ENCODE data around the gene URI1.
A peak's percentile ranks its signal among the peaks of the same experiment; 100 is the strongest.
"Not testable (repeated sequence)": the region's sequence is repeated elsewhere in the genome, so short reads cannot be mapped to it uniquely, and the experiment has no call there.

The URI1 gene

DNA sequence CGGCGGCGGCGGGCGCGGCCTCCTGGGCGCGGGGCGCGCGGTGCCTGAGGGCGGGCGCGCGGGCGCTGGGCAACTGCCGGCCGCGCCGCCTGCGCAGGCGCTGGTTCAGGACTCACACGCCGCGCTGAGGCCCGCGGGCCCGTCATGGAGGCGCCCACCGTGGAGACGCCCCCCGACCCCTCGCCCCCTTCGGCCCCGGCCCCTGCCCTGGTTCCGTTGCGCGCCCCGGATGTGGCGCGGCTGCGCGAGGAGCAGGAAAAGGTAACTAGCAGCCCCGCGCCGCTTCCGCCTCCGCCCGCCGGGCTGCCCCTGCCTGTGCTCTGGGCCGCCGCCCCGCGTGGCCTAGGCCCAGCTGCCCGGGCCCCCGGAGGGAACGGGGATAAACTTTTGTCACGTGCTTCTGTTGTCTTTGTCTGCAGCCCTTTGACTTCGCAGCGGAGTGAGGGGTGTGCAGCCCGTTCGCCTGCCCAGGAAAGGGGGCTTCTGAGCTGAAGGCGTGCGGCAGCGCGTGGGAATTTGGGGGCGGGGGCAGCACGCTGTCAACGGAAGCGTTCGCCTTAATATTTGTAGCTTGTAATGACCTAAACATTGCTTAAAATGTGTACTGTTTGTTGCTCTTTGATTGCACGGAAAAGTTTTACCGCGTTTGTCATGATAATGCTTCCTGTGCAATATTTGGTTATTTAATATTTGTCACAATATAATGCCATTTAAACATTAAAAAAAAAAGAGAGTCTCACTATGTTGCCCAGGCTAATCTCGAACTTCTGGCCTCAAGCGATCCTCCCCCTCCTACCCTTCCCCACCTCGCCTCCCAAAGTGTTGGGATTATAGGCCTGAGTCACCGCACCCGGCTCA, 594 bp downstream of the URI1 start:
- DNase-seq (ENCODE audit: low read depth) = peak; percentile 61

- DNase-seq (ENCODE audit: low read depth) = no peak
Measured at GRCh38 chr19:29943615-29944014, 1.6 kb downstream of the URI1 start.

GRCh38 chr19:29944390-29945012, 2.5 kb downstream of the URI1 start:
- no peak for DNase-seq (ENCODE audit: low read depth)

DNA sequence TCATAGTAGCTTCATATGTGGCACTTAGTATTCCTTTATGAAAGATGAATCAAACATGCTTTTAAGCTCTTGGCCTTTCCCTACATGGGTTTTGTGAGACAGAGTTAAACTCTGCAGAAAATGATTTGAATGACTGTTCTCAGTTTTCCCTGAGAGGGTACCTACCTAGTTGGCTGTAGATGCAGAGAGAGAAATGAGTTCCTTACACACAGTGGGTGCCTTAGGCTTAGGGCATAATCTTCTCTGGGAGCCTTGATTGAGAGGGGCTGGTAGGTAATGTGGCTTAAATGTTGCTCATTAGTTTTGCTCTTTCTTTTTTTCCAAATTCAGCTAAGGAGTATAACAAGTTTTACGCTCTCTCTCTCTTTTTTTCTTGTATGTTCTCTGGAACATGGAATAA, 3.0 kb downstream of the URI1 start:
- DNase-seq (ENCODE audit: low read depth) = no peak

DNA sequence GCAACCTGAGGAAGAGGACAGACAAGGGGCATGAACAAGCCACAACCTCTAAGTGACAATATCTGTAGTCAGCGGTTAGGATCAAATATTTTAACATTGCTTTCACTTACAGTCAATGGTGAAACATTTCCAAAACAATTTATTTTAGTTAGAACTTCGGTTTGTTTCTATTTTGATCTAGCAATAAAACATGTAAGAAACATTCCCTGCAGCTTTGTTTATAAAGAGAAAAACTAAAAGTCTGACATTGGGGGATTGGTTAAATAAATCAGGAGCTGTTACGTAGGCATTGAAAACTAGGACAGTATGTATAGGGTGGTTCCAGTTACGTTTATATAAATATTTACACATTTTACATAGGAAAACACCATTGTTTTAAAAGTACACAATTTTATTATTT, 3.4 kb downstream of the URI1 start:
- no peak for DNase-seq (ENCODE audit: low read depth)

GRCh38 chr19:29946645-29947044, 4.6 kb downstream of the URI1 start:
- DNase-seq (ENCODE audit: low read depth) = no peak

DNA sequence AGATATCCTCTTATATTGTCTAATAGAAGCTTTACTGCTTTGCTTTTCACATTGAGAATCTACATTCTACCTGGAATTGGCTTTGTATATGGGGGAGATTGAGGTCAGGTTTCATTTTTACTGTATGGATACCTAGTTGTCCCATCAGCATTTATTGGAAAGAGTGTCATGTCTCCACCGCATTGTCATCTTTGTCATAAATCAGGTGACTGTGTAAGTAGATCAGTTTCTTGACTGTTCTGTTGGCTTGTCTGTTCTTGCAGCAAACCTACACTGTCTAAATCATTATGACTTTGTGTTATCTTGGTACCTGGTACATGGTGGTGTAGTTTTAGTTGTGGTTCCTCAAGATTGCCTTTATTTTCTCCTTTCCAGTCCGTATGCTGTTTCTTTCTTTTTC, 5.8 kb downstream of the URI1 start:
- DNase-seq (ENCODE audit: low read depth) = no peak

- not testable (repeated sequence) for DNase-seq (ENCODE audit: low read depth)
Measured at GRCh38 chr19:29948759-29949470, 6.9 kb downstream of the URI1 start.

- no peak for DNase-seq (ENCODE audit: low read depth)
Measured at GRCh38 chr19:29952177-29952576, 10.1 kb downstream of the URI1 start.

DNA sequence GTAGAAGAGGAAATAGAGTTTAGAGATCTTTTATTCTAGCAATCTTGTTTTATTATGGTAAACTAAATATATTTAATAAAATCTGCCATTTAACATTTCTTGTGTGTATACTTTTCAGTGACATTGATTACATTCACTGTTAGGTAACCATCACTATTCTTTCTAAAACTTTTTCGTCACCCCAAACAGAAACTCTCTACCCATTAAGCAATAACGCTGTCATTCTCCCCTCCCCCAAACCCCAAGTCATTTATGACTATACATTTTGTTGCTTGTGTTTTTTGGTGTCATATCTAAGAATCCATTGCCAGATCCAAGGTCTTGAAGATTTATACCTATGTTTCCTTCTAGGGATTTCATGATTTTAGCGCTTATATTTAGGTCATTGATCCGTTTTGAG, 10.6 kb downstream of the URI1 start:
- no peak for DNase-seq (ENCODE audit: low read depth)

DNA sequence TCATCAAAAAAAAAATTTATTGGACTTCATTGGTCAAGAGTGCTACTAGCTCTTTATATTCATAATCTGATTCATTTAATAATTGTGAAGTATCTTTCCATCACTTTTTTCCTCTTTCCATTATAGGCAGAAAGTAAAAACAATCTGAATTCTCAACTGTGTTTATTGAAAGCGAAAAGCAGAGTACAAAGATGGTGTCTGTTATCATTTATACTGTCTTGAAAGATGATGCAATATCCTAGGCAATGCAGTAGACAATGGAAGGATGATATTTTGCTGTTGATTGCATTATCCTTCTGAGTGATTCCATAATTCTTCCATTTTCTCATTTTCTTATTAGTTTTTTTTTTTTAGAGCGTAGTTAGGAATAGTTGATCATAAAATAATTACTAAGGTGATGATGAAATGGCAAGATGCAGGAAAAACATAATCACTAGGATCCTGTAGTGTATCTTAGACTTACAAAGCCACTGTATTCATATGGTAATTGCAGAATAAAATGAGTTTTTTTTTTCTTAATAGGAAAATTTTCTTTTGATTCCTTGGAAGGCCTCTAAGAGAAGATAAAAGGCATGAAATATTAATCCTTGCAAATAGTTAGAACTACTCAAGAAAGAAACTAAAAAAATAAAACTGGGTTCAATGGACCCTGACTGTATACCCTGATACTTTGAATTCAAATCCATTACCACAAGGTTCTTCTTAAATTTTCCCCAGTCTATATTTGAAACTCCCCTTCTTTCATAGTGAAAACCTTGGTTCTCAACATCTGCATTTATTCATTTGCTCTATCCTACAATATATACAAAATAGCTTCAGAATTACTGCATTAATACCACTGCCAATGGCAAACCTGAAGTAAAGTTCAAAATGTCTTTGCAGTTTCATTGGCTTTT, 11.6 kb downstream of the URI1 start:
- DNase-seq (ENCODE audit: low read depth) = no peak

- no peak for DNase-seq (ENCODE audit: low read depth)
Measured at GRCh38 chr19:29956855-29957254, 14.8 kb downstream of the URI1 start.

DNA sequence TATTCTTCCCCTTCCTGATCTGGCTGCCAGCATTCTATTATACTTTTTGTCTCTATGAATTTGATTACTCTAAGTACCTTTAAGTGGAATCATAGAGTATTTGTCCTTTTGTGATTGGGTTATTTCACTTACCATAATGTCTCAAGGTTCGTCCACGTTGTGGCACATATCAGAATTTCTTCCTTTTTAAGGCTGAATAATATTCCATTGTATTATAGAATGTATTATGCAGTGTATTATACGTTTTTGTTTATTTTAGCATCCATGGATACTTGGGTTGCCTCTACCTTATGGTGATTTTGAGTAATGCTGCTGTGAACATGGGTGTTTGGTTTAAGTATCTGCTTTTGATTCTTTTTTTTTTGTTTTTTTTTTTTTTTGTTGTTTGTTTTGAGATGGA, 19.3 kb downstream of the URI1 start:
- no peak for DNase-seq (ENCODE audit: low read depth)

GRCh38 chr19:29962793-29963192, 20.8 kb downstream of the URI1 start:
- DNase-seq (ENCODE audit: low read depth) = no peak

- DNase-seq (ENCODE audit: low read depth) = no peak
Measured at GRCh38 chr19:29963576-29963975, 21.5 kb downstream of the URI1 start.

GRCh38 chr19:29964171-29964570, 22.1 kb downstream of the URI1 start:
- no peak for DNase-seq (ENCODE audit: low read depth)

DNA sequence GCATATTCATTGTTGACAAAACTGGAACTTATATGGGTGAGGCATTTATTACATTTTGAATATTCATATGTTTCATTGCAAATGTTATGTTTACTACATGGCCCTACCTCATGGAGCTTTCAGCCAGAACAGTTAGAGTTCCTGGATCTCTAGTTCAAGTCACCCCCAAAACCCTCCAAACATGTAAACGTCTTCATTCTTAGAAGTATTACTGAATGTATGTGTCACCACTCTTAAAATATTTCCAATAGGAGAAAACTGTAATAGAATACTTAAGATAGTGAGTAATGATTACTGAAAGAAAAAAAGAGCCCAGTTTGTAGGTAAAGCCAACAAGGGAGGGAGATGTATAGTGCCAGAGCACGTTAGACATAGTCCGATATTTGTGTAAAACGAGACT, 23.5 kb downstream of the URI1 start:
- DNase-seq (ENCODE audit: low read depth) = no peak

GRCh38 chr19:29966142-29966541, 24.1 kb downstream of the URI1 start:
- DNase-seq (ENCODE audit: low read depth) = not testable (repeated sequence)

GRCh38 chr19:29966588-29967249, 24.7 kb downstream of the URI1 start:
- no peak for DNase-seq (ENCODE audit: low read depth)

DNA sequence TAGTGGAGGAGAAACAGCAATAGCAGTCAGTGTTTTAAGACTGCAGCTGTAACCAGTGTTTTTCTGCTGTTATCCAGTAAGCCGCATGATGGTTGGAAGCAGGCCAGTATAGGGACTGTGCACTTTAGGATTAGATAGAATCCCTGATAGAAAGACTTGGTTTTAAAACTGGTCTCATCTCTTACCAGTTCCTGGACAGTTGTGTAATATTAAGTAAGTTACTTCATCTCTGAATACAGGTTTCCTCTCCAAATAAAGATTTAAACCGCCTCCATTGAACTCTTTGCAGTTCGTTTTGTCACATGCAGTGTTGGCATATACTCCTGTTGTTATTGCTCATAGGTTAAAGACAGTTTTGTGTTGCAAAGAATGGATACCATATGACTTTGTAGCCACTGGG, 25.6 kb downstream of the URI1 start:
- no peak for DNase-seq (ENCODE audit: low read depth)

DNA sequence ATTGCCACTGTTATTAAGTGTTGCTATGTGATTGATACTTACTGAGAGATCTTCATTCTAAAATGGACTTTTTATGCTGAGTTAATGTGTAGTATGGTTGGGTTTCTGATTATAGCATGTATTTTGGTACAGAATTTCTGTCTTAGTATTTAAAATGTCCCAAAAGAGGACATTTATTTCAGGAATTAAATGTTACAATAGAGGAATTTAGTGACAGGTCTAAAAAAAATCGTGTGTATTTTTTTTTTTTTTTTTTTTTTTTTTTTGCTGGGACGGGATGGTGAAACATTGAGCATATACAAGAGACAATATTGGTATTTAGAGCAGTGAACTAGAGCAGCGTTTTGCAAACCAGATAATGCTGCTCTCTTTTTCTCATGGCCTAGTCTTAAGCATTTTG, 27.9 kb downstream of the URI1 start:
- DNase-seq (ENCODE audit: low read depth) = no peak

DNA sequence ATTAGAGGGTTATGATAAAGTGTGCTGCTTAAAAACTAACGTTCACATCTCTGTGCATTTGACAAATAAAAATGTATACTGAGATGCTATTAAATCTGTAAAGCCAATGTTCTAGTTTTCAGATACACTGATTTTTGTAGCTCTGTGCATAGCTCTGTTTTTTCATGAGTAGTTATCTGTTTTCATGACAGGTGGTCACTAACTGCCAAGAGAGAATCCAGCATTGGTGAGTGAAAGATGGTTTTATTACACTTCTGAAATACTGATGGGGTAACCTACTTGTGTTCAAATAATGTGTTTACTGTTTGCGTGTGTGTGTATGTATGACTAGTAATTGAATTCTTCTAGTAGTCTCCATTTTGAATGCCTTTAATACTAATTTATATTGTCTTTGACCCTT, 29.0 kb downstream of the URI1 start:
- DNase-seq (ENCODE audit: low read depth) = no peak

All from activated T-cell treated with anti-CD3 and anti-CD28 coated beads for 1 hour (primary cell).